Measurements from ENCODE around the gene DLL3.
A peak's percentile ranks its signal among the peaks of the same experiment; 100 is the strongest.

DNA sequence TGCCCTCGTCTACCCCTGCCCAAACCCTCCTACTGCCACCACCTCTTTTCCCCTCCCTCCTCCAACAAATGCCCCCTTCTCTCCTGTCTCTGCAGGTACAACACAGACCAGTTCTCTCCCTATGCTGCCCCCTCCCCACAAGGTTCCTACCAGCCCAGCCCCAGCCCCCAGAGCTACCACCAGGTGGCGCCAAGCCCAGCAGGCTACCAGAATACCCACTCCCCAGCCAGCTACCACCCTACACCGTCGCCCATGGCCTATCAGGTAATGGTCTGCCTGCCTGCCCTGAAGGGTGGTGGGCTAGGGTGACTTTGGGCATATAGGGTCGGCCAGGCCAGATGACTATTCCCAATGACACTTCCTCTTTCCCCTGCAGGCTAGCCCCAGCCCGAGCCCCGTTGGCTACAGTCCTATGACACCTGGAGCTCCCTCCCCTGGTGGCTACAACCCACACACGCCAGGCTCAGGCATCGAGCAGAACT is 24.6 kb upstream of the DLL3 start:
- TF ChIP-seq, protein P1, sequence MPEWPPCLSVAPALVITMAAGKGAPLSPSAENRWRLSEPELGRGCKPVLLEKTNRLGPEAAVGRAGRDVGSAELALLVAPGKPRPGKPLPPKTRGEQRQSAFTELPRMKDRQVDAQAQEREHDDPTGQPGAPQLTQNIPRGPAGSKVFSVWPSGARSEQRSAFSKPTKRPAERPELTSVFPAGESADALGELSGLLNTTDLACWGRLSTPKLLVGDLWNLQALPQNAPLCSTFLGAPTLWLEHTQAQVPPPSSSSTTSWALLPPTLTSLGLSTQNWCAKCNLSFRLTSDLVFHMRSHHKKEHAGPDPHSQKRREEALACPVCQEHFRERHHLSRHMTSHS (tag by site-specific recombination; IDR thresholded peaks at IDR 0.05) = peak; percentile 54; the same call in 1 of the 2 replicates
- TF ChIP-seq ZBTB1 (tag by site-specific recombination; IDR thresholded peaks at IDR 0.05) (no peak), ZBTB48 (tag by site-specific recombination; IDR thresholded peaks at IDR 0.05) (peak; percentile 46; the same call in 1 of the 2 replicates), ZNF114 (tag by site-specific recombination; IDR thresholded peaks at IDR 0.05) (no peak), ZNF274 (IDR thresholded peaks at IDR 0.05; ENCODE audit: low read length) (no peak), ZNF274 (tag by site-specific recombination; IDR thresholded peaks at IDR 0.05; ENCODE audit: borderline replicate concordance) (no peak), TCF7L2 (IDR thresholded peaks at IDR 0.05; ENCODE audit: borderline replicate concordance, low read depth, low read length) (no peak)
- TF ChIP-seq, protein P2, sequence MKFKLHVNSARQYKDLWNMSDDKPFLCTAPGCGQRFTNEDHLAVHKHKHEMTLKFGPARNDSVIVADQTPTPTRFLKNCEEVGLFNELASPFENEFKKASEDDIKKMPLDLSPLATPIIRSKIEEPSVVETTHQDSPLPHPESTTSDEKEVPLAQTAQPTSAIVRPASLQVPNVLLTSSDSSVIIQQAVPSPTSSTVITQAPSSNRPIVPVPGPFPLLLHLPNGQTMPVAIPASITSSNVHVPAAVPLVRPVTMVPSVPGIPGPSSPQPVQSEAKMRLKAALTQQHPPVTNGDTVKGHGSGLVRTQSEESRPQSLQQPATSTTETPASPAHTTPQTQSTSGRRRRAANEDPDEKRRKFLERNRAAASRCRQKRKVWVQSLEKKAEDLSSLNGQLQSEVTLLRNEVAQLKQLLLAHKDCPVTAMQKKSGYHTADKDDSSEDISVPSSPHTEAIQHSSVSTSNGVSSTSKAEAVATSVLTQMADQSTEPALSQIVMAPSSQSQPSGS (tag by site-specific recombination; IDR thresholded peaks at IDR 0.05; ENCODE audit: low read depth) = no peak
- TF ChIP-seq, protein P3, sequence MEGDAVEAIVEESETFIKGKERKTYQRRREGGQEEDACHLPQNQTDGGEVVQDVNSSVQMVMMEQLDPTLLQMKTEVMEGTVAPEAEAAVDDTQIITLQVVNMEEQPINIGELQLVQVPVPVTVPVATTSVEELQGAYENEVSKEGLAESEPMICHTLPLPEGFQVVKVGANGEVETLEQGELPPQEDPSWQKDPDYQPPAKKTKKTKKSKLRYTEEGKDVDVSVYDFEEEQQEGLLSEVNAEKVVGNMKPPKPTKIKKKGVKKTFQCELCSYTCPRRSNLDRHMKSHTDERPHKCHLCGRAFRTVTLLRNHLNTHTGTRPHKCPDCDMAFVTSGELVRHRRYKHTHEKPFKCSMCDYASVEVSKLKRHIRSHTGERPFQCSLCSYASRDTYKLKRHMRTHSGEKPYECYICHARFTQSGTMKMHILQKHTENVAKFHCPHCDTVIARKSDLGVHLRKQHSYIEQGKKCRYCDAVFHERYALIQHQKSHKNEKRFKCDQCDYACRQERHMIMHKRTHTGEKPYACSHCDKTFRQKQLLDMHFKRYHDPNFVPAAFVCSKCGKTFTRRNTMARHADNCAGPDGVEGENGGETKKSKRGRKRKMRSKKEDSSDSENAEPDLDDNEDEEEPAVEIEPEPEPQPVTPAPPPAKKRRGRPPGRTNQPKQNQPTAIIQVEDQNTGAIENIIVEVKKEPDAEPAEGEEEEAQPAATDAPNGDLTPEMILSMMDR (tag by site-specific recombination; IDR thresholded peaks at IDR 0.05) = peak; percentile 99
- TF ChIP-seq, protein P4, sequence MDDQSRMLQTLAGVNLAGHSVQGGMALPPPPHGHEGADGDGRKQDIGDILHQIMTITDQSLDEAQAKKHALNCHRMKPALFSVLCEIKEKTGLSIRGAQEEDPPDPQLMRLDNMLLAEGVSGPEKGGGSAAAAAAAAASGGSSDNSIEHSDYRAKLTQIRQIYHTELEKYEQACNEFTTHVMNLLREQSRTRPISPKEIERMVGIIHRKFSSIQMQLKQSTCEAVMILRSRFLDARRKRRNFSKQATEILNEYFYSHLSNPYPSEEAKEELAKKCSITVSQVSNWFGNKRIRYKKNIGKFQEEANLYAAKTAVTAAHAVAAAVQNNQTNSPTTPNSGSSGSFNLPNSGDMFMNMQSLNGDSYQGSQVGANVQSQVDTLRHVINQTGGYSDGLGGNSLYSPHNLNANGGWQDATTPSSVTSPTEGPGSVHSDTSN (CRISPR knock-in tag; IDR thresholded peaks at IDR 0.05) = no peak
- TF ChIP-seq, protein P5, sequence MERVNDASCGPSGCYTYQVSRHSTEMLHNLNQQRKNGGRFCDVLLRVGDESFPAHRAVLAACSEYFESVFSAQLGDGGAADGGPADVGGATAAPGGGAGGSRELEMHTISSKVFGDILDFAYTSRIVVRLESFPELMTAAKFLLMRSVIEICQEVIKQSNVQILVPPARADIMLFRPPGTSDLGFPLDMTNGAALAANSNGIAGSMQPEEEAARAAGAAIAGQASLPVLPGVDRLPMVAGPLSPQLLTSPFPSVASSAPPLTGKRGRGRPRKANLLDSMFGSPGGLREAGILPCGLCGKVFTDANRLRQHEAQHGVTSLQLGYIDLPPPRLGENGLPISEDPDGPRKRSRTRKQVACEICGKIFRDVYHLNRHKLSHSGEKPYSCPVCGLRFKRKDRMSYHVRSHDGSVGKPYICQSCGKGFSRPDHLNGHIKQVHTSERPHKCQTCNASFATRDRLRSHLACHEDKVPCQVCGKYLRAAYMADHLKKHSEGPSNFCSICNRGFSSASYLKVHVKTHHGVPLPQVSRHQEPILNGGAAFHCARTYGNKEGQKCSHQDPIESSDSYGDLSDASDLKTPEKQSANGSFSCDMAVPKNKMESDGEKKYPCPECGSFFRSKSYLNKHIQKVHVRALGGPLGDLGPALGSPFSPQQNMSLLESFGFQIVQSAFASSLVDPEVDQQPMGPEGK (tag by site-specific recombination; IDR thresholded peaks at IDR 0.05) = peak; percentile 97
- TF ChIP-seq, protein P6, sequence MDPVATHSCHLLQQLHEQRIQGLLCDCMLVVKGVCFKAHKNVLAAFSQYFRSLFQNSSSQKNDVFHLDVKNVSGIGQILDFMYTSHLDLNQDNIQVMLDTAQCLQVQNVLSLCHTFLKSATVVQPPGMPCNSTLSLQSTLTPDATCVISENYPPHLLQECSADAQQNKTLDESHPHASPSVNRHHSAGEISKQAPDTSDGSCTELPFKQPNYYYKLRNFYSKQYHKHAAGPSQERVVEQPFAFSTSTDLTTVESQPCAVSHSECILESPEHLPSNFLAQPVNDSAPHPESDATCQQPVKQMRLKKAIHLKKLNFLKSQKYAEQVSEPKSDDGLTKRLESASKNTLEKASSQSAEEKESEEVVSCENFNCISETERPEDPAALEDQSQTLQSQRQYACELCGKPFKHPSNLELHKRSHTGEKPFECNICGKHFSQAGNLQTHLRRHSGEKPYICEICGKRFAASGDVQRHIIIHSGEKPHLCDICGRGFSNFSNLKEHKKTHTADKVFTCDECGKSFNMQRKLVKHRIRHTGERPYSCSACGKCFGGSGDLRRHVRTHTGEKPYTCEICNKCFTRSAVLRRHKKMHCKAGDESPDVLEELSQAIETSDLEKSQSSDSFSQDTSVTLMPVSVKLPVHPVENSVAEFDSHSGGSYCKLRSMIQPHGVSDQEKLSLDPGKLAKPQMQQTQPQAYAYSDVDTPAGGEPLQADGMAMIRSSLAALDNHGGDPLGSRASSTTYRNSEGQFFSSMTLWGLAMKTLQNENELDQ (tag by site-specific recombination; IDR thresholded peaks at IDR 0.05; ENCODE audit: low read depth) = no peak
